ENCODE results near the gene GRB14.

Gene GRB14

GRCh38 chr2:164498836-164499235, 122.4 kb downstream of the GRB14 start:
- no peak for DNase-seq
- Histone ChIP-seq H3K9ac (ENCODE audit: low read length) (no peak overlapping the region), H3K36me3 (replicated peaks; ENCODE audit: insufficient read depth, low read length) (no peaks in the 10 kb centered on the region), H3K9me2 (replicated peaks; ENCODE audit: insufficient read depth, low read length) (no peaks in the 10 kb centered on the region), H3K4me2 (ENCODE audit: low read depth, low read length) (no peak overlapping the region), H3K27ac (ENCODE audit: low read length) (no peak overlapping the region), H3F3A (ENCODE audit: insufficient read depth, low read length) (no peaks in the 10 kb centered on the region), H2AFZ (ENCODE audit: low read length) (no peak overlapping the region), H3K27me3 (replicated peaks; ENCODE audit: insufficient read depth, low read length) (no peaks in the 10 kb centered on the region), H3K4me3 (ENCODE audit: low read length) (no peak overlapping the region), H3K79me2 (ENCODE audit: low read length) (no peaks in the 10 kb centered on the region), H3K9me3 (replicated peaks; ENCODE audit: insufficient read depth, low read length) (no peaks in the 10 kb centered on the region), H4K20me1 (ENCODE audit: insufficient read depth, low read length) (no peaks in the 10 kb centered on the region), H3K4me1 (ENCODE audit: low read length) (no peaks in the 10 kb centered on the region)
- no peak for TF ChIP-seq EZH2 (optimal IDR thresholded peaks at IDR 0.05; ENCODE audit: low read depth, low read length)

- H3K9me2 ChIP-seq (replicated peaks; ENCODE audit: insufficient read depth, low read length): no peaks in the 10 kb centered on the region
- no peak overlapping the region for H3K9ac ChIP-seq (ENCODE audit: low read length)
- H3K9me3 ChIP-seq (replicated peaks; ENCODE audit: insufficient read depth, low read length): no peaks in the 10 kb centered on the region
- H3K4me3 ChIP-seq (ENCODE audit: low read length): no peak overlapping the region
- H3K79me2 ChIP-seq (ENCODE audit: low read length): no peaks in the 10 kb centered on the region
- H4K20me1 ChIP-seq (ENCODE audit: insufficient read depth, low read length): no peaks in the 10 kb centered on the region
- H3K4me2 ChIP-seq (ENCODE audit: low read depth, low read length): no peak overlapping the region
- no peaks in the 10 kb centered on the region for H3F3A ChIP-seq (ENCODE audit: insufficient read depth, low read length)
- no peaks in the 10 kb centered on the region for H3K4me1 ChIP-seq (ENCODE audit: low read length)
- no peaks in the 10 kb centered on the region for H3K27me3 ChIP-seq (replicated peaks; ENCODE audit: insufficient read depth, low read length)
- H3K27ac ChIP-seq (ENCODE audit: low read length): no peak overlapping the region
- DNase-seq: no peak
- no peak for TF ChIP-seq EZH2phosphoT487 (IDR thresholded peaks at IDR 0.05; ENCODE audit: low read length)
- no peak for TF ChIP-seq CTCF (IDR thresholded peaks at IDR 0.05; ENCODE audit: low read length)
- TF ChIP-seq EZH2 (optimal IDR thresholded peaks at IDR 0.05; ENCODE audit: low read depth, low read length): no peak
- no peak overlapping the region for H2AFZ ChIP-seq (ENCODE audit: low read length)
- H3K36me3 ChIP-seq (replicated peaks; ENCODE audit: insufficient read depth, low read length): no peaks in the 10 kb centered on the region
Observed at GRCh38 chr2:164496881-164497280, 124.4 kb downstream of the GRB14 start.

- Histone ChIP-seq H3K4me1 (ENCODE audit: low read length) (no peaks in the 10 kb centered on the region), H3K36me3 (replicated peaks; ENCODE audit: insufficient read depth, low read length) (no peaks in the 10 kb centered on the region), H3K9ac (ENCODE audit: low read length) (no peak overlapping the region), H3K4me3 (ENCODE audit: low read length) (no peak overlapping the region), H3K27me3 (replicated peaks; ENCODE audit: insufficient read depth, low read length) (no peaks in the 10 kb centered on the region), H3K9me2 (replicated peaks; ENCODE audit: insufficient read depth, low read length) (no peaks in the 10 kb centered on the region), H3K4me2 (ENCODE audit: low read depth, low read length) (no peak overlapping the region), H3K9me3 (replicated peaks; ENCODE audit: insufficient read depth, low read length) (no peaks in the 10 kb centered on the region), H4K20me1 (ENCODE audit: insufficient read depth, low read length) (no peaks in the 10 kb centered on the region), H3K79me2 (ENCODE audit: low read length) (no peaks in the 10 kb centered on the region), H2AFZ (ENCODE audit: low read length) (no peak overlapping the region), H3K27ac (ENCODE audit: low read length) (no peak overlapping the region), H3F3A (ENCODE audit: insufficient read depth, low read length) (no peaks in the 10 kb centered on the region)
- TF ChIP-seq CTCF (IDR thresholded peaks at IDR 0.05; ENCODE audit: low read length) (no peak), EZH2phosphoT487 (IDR thresholded peaks at IDR 0.05; ENCODE audit: low read length) (no peak), EZH2 (optimal IDR thresholded peaks at IDR 0.05; ENCODE audit: low read depth, low read length) (no peak)
- DNase-seq: no peak
Observed at GRCh38 chr2:164496421-164496820, 124.9 kb downstream of the GRB14 start.

- Histone ChIP-seq H2AFZ (ENCODE audit: low read length) (no peak overlapping the region), H3K9ac (ENCODE audit: low read length) (no peak overlapping the region), H3K9me2 (replicated peaks; ENCODE audit: insufficient read depth, low read length) (no peaks in the 10 kb centered on the region), H3K27ac (ENCODE audit: low read length) (no peak overlapping the region), H3K79me2 (ENCODE audit: low read length) (no peaks in the 10 kb centered on the region), H3K4me3 (ENCODE audit: low read length) (no peak overlapping the region), H3K4me2 (ENCODE audit: low read depth, low read length) (no peak overlapping the region), H3K36me3 (replicated peaks; ENCODE audit: insufficient read depth, low read length) (no peaks in the 10 kb centered on the region), H3F3A (ENCODE audit: insufficient read depth, low read length) (no peaks in the 10 kb centered on the region), H3K4me1 (ENCODE audit: low read length) (no peaks in the 10 kb centered on the region), H3K27me3 (replicated peaks; ENCODE audit: insufficient read depth, low read length) (no peaks in the 10 kb centered on the region), H4K20me1 (ENCODE audit: insufficient read depth, low read length) (no peaks in the 10 kb centered on the region), H3K9me3 (replicated peaks; ENCODE audit: insufficient read depth, low read length) (no peaks in the 10 kb centered on the region)
- no peak for DNase-seq
- peak; percentile 40 for TF ChIP-seq CTCF (IDR thresholded peaks at IDR 0.05; ENCODE audit: low read length)
- no peak for TF ChIP-seq EZH2phosphoT487 (IDR thresholded peaks at IDR 0.05; ENCODE audit: low read length)
- no peak for TF ChIP-seq EZH2 (optimal IDR thresholded peaks at IDR 0.05; ENCODE audit: low read depth, low read length)
Observed at GRCh38 chr2:164495491-164496223, 125.6 kb downstream of the GRB14 start.

Data from MM.1S (cell line).